Activated T-helper 17 cell treated with anti-CD3 and anti-CD28 coated beads, Interleukin-2, amount 50 U/mL, for 72 hours (primary cell): ENCODE results near the gene SPAG7. TPM values are rescaled to one million over a fixed set of nuclear protein-coding genes. Genes with fewer than 3 reads are reported as not detected.

Experiments
- ATAC-seq: fragments of 150-1000 bp; cut with Tn5 transposase; replicated peaks from 2 replicates; pipeline ENCODE4 v1.10.0; 2021; ENCODE audit warnings: mild to moderate bottlenecking, moderate library complexity
- H3K27ac Mint-ChIP-seq: one replicate; pipeline ENCODE4 v1.8.0; 2022; ENCODE audit warnings: mixed read lengths
- H3K27me3 Mint-ChIP-seq: one replicate; pipeline ENCODE4 v1.8.0; 2022; ENCODE audit warnings: mixed read lengths
- H3K36me3 Mint-ChIP-seq: one replicate; pipeline ENCODE4 v1.8.0; 2022; ENCODE audit warnings: low read depth, mild to moderate bottlenecking, mixed read lengths
- H3K4me1 Mint-ChIP-seq: one replicate; pipeline ENCODE4 v1.8.0; 2022; ENCODE audit warnings: mixed read lengths
- H3K4me3 Mint-ChIP-seq: one replicate; pipeline ENCODE4 v1.8.0; 2022; ENCODE audit warnings: mild to moderate bottlenecking, mixed read lengths
- H3K9me3 Mint-ChIP-seq: one replicate; pipeline ENCODE4 v1.8.0; 2022; ENCODE audit warnings: mixed read lengths
- total RNA-seq, 2 donors: library from RNA; stranded (reverse); gene quantifications; one replicate each; pipeline ENCODE4 v1.2.3, GENCODE V29; 2022

SPAG7 gene
- total RNA-seq, 2 donors from 2014 or later, result 71.6 to 83.4 TPM

GRCh38 chr17:4987767-4988567 lies 20.4 kb upstream of the SPAG7 start:
- ATAC-seq, result peak; percentile 10
- no peaks in the 10 kb centered on the region for H3K9me3 Mint-ChIP-seq
- H3K27me3 Mint-ChIP-seq, result no peaks in the 10 kb centered on the region
- peak overlapping the region; percentile 93 for H3K27ac Mint-ChIP-seq
- peaks cover 30% of the 10 kb centered on the region for H3K4me1 Mint-ChIP-seq
- H3K4me3 Mint-ChIP-seq, result peak overlapping the region; percentile 95
- H3K36me3 Mint-ChIP-seq, result peaks cover 29% of the 10 kb centered on the region

- peaks cover 37% of the 10 kb centered on the region for H3K36me3 Mint-ChIP-seq
- H3K4me1 Mint-ChIP-seq, result peaks cover 33% of the 10 kb centered on the region
- H3K9me3 Mint-ChIP-seq, result no peaks in the 10 kb centered on the region
- H3K27me3 Mint-ChIP-seq, result no peaks in the 10 kb centered on the region
- H3K4me3 Mint-ChIP-seq, result peak within 1 kb of the TSS; percentile 95
- ATAC-seq, result peak; percentile 94
- peak within 1 kb of the TSS; percentile 93 for H3K27ac Mint-ChIP-seq
These were observed 19.5 kb upstream of the SPAG7 start, which contains the start of gene CAMTA2 for GRCh38 chr17:4986951-4987766. Gene CAMTA2, minus strand, starts transcription at chr17:4987675. Its CDS starts 1,453 bp downstream, at chr17:4986222.

DNA sequence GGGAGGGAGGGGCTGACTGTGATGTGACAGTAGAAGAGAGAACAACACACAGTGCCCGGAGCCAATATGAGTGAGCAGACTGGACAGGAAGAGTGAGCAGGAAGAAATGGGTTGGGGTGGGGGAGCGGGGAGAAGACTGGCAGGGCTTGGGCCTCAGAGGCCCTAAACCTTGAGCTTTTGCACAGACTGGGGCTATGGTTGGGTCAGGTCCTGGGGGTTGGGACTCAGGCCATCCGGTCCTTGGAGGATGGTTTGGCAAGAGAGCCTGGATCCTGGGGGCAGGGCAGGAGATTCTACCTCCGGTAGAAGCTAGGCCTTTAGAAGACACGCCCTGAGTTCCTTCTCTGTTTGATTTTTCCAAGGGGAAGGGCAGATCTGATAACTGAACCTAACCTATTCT lies 18.8 kb upstream of the SPAG7 start:
- peaks cover 45% of the 10 kb centered on the region for H3K36me3 Mint-ChIP-seq
- peaks cover 39% of the 10 kb centered on the region for H3K4me1 Mint-ChIP-seq
- ATAC-seq, result no peak

GRCh38 chr17:4982305-4982704 lies 14.7 kb upstream of the SPAG7 start:
- Mint-ChIP-seq H3K4me3 (no peak overlapping the region), H3K36me3 (peaks cover 77% of the 10 kb centered on the region), H3K4me1 (peaks cover 36% of the 10 kb centered on the region), H3K27ac (peak overlapping the region; percentile 23), H3K9me3 (no peaks in the 10 kb centered on the region), H3K27me3 (no peaks in the 10 kb centered on the region)
- ATAC-seq, result no peak

More for the DNA sequence above, 18.8 kb upstream of the SPAG7 start:
- H3K9me3 Mint-ChIP-seq, result no peaks in the 10 kb centered on the region
- H3K27ac Mint-ChIP-seq, result peak overlapping the region; percentile 91
- no peaks in the 10 kb centered on the region for H3K27me3 Mint-ChIP-seq
- H3K4me3 Mint-ChIP-seq, result peak overlapping the region; percentile 95

GRCh38 chr17:4980644-4981216 lies 13.1 kb upstream of the SPAG7 start:
- Mint-ChIP-seq H3K4me1 (peaks cover 28% of the 10 kb centered on the region), H3K27ac (peak overlapping the region; percentile 86), H3K9me3 (no peaks in the 10 kb centered on the region), H3K27me3 (no peaks in the 10 kb centered on the region), H3K4me3 (peak overlapping the region; percentile 31), H3K36me3 (peaks cover 77% of the 10 kb centered on the region)
- ATAC-seq, result peak; percentile 91

DNA sequence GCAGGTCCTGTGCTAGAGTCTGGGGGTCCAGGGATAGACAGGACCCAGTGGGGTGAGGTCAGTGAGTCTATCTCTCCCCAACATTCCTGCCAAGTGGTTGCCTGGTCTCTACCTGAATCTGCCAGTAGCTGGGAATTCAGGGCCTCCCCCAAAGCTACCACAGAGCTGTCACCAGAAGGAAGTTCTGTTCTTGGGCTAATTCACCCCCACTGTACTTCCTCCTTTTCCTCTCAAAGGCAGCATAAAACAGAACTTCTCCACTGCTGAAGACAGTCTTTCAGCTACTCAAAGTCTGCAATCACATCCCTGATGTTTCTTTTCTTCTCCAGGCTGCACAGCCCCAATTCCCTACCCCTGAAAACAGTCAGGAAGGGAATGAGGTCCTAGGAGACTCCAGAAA lies 11.1 kb upstream of the SPAG7 start:
- Mint-ChIP-seq H3K36me3 (peaks cover 70% of the 10 kb centered on the region), H3K4me3 (no peak overlapping the region), H3K9me3 (no peaks in the 10 kb centered on the region)

DNA sequence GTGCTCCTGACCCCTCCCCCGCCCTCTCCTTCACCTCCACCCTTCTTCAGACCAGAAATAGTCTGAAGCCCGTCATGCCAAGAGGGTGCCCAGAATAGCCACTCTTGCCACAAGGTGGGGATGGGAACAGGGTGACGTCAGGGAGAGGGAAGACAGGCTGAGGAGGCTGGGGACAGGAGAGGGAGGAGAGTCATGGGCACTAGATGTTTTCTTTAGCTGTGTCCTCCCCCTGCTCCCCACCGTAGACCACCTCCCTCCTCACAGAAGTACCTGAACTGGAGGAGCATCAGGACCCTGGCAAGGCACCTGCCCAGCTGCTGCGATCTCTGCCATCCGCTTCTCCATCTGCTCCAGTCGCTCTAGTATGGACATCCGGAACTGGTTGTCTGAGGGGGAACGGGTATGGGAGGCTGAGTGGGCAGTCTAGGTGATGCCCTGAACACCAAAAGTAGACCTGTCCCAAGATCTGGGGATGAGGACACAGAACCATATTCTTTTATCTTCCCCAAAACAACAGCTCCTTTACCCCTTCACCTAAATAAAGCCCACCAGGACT lies 6.6 kb upstream of the SPAG7 start:
- Mint-ChIP-seq H3K27ac (peak overlapping the region; percentile 17), H3K9me3 (no peaks in the 10 kb centered on the region), H3K4me3 (no peak overlapping the region)

More for the DNA sequence above, 11.1 kb upstream of the SPAG7 start:
- H3K4me1 Mint-ChIP-seq, result peaks cover 29% of the 10 kb centered on the region
- H3K27me3 Mint-ChIP-seq, result no peaks in the 10 kb centered on the region
- ATAC-seq, result no peak
- no peak overlapping the region for H3K27ac Mint-ChIP-seq

GRCh38 chr17:4973256-4974114 lies 5.9 kb upstream of the SPAG7 start:
- peak overlapping the region; percentile 21 for H3K27ac Mint-ChIP-seq
- no peak overlapping the region for H3K4me3 Mint-ChIP-seq
- no peaks in the 10 kb centered on the region for H3K27me3 Mint-ChIP-seq
- no peaks in the 10 kb centered on the region for H3K9me3 Mint-ChIP-seq
- no peak for ATAC-seq
- H3K36me3 Mint-ChIP-seq, result peaks cover 21% of the 10 kb centered on the region
- H3K4me1 Mint-ChIP-seq, result peaks cover 28% of the 10 kb centered on the region

More for the DNA sequence above, 6.6 kb upstream of the SPAG7 start:
- no peak for ATAC-seq
- H3K4me1 Mint-ChIP-seq, result peaks cover 26% of the 10 kb centered on the region
- no peaks in the 10 kb centered on the region for H3K27me3 Mint-ChIP-seq
- H3K36me3 Mint-ChIP-seq, result peaks cover 28% of the 10 kb centered on the region

DNA sequence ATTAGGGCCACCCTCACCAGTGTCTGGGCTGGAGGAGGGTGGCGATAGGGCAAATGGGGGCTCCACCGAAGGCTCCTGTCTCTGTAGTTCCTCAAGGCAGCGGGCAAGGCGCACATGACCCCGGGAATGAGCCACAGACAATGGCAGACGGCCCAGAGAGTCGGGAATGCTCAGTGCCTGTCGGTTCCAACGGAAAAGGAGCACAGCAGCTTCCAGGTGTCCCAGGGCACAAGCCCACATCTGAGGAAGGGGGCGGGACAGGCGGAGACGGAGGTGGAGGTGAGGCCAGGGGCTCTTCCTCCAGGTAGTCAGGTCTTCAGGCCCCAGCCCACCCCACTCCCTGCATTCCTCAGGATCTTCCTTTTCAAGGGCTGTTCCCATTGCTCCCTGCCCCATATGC lies 5.1 kb upstream of the SPAG7 start:
- Mint-ChIP-seq H3K36me3 (peaks cover 14% of the 10 kb centered on the region), H3K4me3 (no peak overlapping the region), H3K27ac (no peak overlapping the region), H3K9me3 (no peaks in the 10 kb centered on the region), H3K4me1 (peaks cover 28% of the 10 kb centered on the region), H3K27me3 (no peaks in the 10 kb centered on the region)
- no peak for ATAC-seq

- H3K4me3 Mint-ChIP-seq, result no peak overlapping the region
- H3K27ac Mint-ChIP-seq, result no peak overlapping the region
- peaks cover 9% of the 10 kb centered on the region for H3K36me3 Mint-ChIP-seq
- H3K4me1 Mint-ChIP-seq, result peaks cover 28% of the 10 kb centered on the region
- H3K27me3 Mint-ChIP-seq, result no peaks in the 10 kb centered on the region
- no peaks in the 10 kb centered on the region for H3K9me3 Mint-ChIP-seq
- no peak for ATAC-seq
These were observed 4.7 kb upstream of the SPAG7 start for GRCh38 chr17:4972322-4972721.

- Mint-ChIP-seq H3K4me1 (peaks cover 28% of the 10 kb centered on the region), H3K36me3 (peaks cover 4% of the 10 kb centered on the region), H3K27ac (no peak overlapping the region), H3K4me3 (no peak overlapping the region), H3K27me3 (no peaks in the 10 kb centered on the region), H3K9me3 (no peaks in the 10 kb centered on the region)
- no peak for ATAC-seq
These were observed 4.2 kb upstream of the SPAG7 start for GRCh38 chr17:4971826-4972225.

- no peak overlapping the region for H3K27ac Mint-ChIP-seq
- peaks cover 34% of the 10 kb centered on the region for H3K4me1 Mint-ChIP-seq
These were observed 2.7 kb upstream of the SPAG7 start for GRCh38 chr17:4970273-4970672.

DNA sequence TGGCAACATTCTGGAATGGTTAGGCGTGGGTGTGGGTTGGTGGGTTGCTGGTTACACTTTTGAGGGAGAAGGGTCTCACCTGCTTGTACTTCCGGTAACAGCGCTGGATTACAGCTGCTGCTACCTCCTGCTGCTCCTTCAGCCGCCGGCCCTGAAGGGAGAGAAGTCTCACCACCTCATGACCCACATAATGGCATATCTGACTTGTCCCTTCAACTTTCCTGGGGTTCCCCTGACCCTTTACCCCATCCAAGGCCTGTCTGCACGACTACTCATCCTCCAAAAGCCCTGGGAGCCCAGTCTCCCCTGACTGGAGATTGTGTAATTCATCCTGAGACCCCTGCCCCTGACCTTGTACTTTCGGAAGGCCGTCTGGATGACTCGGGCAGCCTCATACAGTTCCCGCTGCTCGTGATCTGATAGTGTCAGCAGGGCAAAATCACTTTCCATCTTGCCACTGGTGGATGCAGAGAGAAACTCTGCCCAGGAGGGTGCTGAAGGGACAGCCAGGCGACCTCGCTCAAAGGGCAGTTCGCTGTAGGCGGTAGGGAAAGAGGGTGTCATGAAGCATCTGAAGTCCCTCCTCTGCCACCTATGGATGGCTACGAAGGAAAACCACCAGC lies 2.0 kb upstream of the SPAG7 start:
- H3K27me3 Mint-ChIP-seq, result no peaks in the 10 kb centered on the region
- no peak overlapping the region for H3K4me3 Mint-ChIP-seq
- H3K36me3 Mint-ChIP-seq, result no peaks in the 10 kb centered on the region
- no peak overlapping the region for H3K27ac Mint-ChIP-seq
- peaks cover 33% of the 10 kb centered on the region for H3K4me1 Mint-ChIP-seq
- H3K9me3 Mint-ChIP-seq, result peaks cover 4% of the 10 kb centered on the region
- ATAC-seq, result peak; percentile 42

More at GRCh38 chr17:4970273-4970672, 2.7 kb upstream of the SPAG7 start:
- no peak for ATAC-seq
- peaks cover 4% of the 10 kb centered on the region for H3K9me3 Mint-ChIP-seq
- no peaks in the 10 kb centered on the region for H3K27me3 Mint-ChIP-seq
- H3K36me3 Mint-ChIP-seq, result no peaks in the 10 kb centered on the region
- H3K4me3 Mint-ChIP-seq, result no peak overlapping the region
